HEK293T (cell line): ENCODE data around the gene ZNF804B.

Experiments
- CTCF ChIA-PET: fragments of 350-600 bp; formaldehyde crosslinking; extraction: SDS; loops from one replicate; lab custom pipeline; 2021; ENCODE audit warnings: antibody characterized with exemption, inconsistent platforms; lab: Yijun Ruan, JAX
- POLR2A ChIA-PET: fragments of 350-600 bp; formaldehyde crosslinking; extraction: SDS; loops from one replicate; lab custom pipeline; 2020; ENCODE audit warnings: antibody characterized with exemption, inconsistent platforms; lab: Yijun Ruan, JAX
- DNase-seq: peaks from one replicate; pipeline ENCODE4 v3.0.0; 2012; ENCODE audit warnings: mixed read lengths; ENCODE audit errors: extremely low spot score
- ARNT ChIP-seq: fragments of 450-650 bp; IDR thresholded peaks from 2 replicates; pipeline ENCODE4 v1.6.1; 2017; ENCODE audit warnings: mild to moderate bottlenecking
- BHLHE40 ChIP-seq: fragments of 450-650 bp; IDR thresholded peaks from 2 replicates; pipeline ENCODE4 v1.6.1; 2016; ENCODE audit warnings: mild to moderate bottlenecking, moderate library complexity, borderline replicate concordance
- CTBP1 ChIP-seq: fragments of 450-650 bp; IDR thresholded peaks from 2 replicates; pipeline ENCODE4 v1.6.1; 2016; ENCODE audit warnings: borderline replicate concordance
- ELF4 ChIP-seq: fragments of 450-650 bp; IDR thresholded peaks from 2 replicates; pipeline ENCODE4 v1.6.1; 2017; ENCODE audit warnings: antibody characterized with exemption
- FOXA1 ChIP-seq: fragments of 450-650 bp; IDR thresholded peaks from 2 replicates; pipeline ENCODE4 v1.6.1; 2016; ENCODE audit warnings: mild to moderate bottlenecking
- FOXK2 ChIP-seq: fragments of 450-650 bp; IDR thresholded peaks from 2 replicates; pipeline ENCODE4 v1.6.1; 2016; ENCODE audit warnings: mild to moderate bottlenecking
- FOXM1 ChIP-seq: fragments of 450-650 bp; IDR thresholded peaks from 2 replicates; pipeline ENCODE4 v1.6.1; 2017; ENCODE audit warnings: mild to moderate bottlenecking, borderline replicate concordance
- HDGF ChIP-seq: fragments of 450-650 bp; IDR thresholded peaks from 2 replicates; pipeline ENCODE4 v1.6.1; 2017; ENCODE audit warnings: antibody characterized with exemption, borderline replicate concordance
- L3MBTL2 ChIP-seq: fragments of 450-650 bp; conservative IDR thresholded peaks from 2 replicates; pipeline ENCODE4 v1.6.1; 2016; ENCODE audit warnings: mild to moderate bottlenecking
- LEF1 ChIP-seq: fragments of 450-650 bp; IDR thresholded peaks from 2 replicates; pipeline ENCODE4 v1.6.1; 2017; ENCODE audit warnings: mild to moderate bottlenecking, borderline replicate concordance
- NFRKB ChIP-seq: fragments of 450-650 bp; IDR thresholded peaks from 2 replicates; pipeline ENCODE4 v1.6.1; 2016; ENCODE audit warnings: mild to moderate bottlenecking, moderate library complexity
- SP1 ChIP-seq: fragments of 450-650 bp; IDR thresholded peaks from 2 replicates; pipeline ENCODE4 v1.6.1; 2017
- SUZ12 ChIP-seq: fragments of 450-650 bp; IDR thresholded peaks from 2 replicates; pipeline ENCODE4 v1.6.1; 2016; ENCODE audit warnings: mild to moderate bottlenecking
- TARDBP ChIP-seq: fragments of 450-650 bp; IDR thresholded peaks from 2 replicates; pipeline ENCODE4 v1.6.1; 2016
- ZNF384 ChIP-seq: fragments of 450-650 bp; IDR thresholded peaks from 2 replicates; pipeline ENCODE4 v1.6.1; 2016
- TF ChIP-seq, protein P1 (sequence below): fragments of 450-650 bp; IDR thresholded peaks from 2 replicates; pipeline ENCODE4 v1.6.1; 2016

Gene ZNF804B

DNA sequence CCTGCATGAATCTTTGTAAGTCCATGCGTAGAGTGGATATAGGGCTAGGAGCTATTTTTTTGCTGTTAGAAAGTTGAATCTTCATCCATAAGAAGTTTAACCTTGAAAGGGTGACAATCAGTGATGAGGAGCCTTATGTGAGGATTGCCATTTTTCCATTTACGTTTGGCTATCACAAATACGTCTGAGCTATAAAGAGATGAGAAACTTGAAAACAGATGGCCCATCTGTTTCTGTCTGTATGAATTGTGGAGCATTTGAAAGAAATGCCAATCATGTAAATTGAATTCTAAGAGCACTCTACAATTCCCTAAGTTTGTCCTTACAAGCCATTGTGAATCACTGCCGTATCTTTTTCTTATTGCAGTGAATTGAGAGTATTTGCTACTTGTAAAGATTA, 205.9 kb downstream of the ZNF804B start:
- CTCF ChIA-PET: no interaction called here
- POLR2A ChIA-PET: no interaction called here
- TF ChIP-seq FOXK2 (no peak), L3MBTL2 (no peak), FOXA1 (no peak), BHLHE40 (no peak), SUZ12 (no peak)
- TF ChIP-seq, protein P1, sequence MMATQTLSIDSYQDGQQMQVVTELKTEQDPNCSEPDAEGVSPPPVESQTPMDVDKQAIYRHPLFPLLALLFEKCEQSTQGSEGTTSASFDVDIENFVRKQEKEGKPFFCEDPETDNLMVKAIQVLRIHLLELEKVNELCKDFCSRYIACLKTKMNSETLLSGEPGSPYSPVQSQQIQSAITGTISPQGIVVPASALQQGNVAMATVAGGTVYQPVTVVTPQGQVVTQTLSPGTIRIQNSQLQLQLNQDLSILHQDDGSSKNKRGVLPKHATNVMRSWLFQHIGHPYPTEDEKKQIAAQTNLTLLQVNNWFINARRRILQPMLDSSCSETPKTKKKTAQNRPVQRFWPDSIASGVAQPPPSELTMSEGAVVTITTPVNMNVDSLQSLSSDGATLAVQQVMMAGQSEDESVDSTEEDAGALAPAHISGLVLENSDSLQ: no peak
- no peak for DNase-seq

DNA sequence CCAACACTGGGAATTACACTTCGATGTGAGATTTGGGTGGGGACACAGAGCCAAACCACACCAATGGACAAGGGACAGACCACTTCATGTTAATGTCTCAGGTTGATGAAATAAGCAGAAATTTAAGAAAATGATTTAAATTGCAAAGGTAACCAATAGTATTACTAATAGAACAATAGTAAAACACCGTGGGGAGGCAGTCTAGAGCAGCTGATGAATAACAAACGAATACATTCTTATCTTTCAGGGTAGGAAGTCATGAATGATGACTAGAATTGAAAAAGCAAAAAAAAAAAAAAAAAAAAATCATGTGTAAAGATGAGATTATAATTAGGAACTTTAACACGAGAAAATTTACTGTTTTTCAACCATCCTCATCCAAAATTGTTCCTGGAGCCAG, 207.9 kb downstream of the ZNF804B start:
- POLR2A ChIA-PET: no interaction called here
- CTCF ChIA-PET: no interaction called here
- TF ChIP-seq LEF1 (no peak), ARNT (no peak), ELF4 (no peak), BHLHE40 (no peak), FOXM1 (no peak), HDGF (no peak), FOXA1 (no peak), TARDBP (no peak), L3MBTL2 (no peak), NFRKB (no peak), SP1 (no peak), CTBP1 (no peak)
- DNase-seq: no peak

DNA sequence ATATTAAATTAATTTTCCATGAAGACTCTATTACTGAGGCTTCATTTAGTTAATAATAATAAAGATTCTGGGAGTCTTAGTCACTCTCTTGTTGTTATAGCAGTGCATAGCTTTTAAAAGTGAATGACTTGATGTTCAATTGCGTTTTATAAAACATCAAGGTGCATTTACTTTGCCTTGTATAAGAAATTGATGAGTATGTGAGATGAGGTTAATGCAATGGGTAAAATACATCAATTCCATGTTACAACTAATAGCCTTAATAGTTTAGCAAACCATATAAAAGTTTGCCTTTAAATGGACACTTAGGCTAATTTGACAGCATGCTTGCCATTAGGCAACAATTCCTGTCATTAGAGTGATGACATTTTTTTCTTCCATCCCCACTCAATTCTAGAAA, 209.7 kb downstream of the ZNF804B start:
- no peak for DNase-seq
- TF ChIP-seq FOXK2 (no peak), ELF4 (no peak), ARNT (no peak), TARDBP (no peak), SUZ12 (no peak), HDGF (no peak), L3MBTL2 (no peak), FOXA1 (no peak), CTBP1 (no peak)
- POLR2A ChIA-PET: no interaction called here
- CTCF ChIA-PET: no interaction called here

DNA sequence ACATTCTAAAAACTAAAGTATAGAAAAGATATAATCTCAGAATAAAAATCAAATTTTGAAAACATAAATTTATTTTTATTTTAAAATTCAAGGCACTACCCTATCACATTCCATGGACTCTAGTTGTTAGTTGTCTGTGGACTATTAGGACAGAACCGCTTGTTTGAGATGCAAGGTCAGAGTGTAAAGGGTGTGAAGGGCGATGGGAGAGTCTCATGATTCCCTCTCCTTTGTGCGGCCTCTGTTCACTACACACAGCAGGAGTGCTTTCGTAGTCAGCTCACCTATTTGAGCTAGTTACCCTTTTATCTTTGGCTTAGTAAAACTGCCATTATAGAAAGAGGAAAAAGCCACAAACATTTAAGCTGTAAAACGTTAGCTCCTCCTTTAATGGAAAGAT, 225.8 kb downstream of the ZNF804B start:
- TF ChIP-seq SUZ12 (no peak), ARNT (no peak), LEF1 (no peak), FOXA1 (no peak), FOXK2 (no peak)
- DNase-seq: no peak
- ChIA-PET POLR2A (no interaction called here), CTCF (no interaction called here)

DNA sequence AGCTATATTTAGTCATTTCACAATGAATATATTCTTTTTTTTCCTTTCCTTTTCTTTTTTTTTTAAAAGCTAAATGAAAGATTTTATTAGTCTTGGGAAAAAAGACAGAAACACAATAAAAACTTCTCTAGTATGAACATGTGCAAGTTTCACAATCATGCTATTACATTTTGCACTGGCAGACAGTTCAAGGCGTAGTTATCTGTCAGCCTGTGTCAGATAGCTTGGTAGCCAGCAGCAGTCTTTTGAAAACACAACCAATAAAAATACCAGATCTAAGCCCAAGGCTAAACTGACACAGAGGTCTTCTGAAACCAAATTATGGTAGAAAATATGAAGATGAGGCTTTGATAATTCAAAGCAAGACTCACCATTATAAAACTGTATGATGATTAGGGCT, 241.8 kb downstream of the ZNF804B start:
- CTCF ChIA-PET: no interaction called here
- POLR2A ChIA-PET: no interaction called here
- TF ChIP-seq FOXA1: no peak
- no peak for TF ChIP-seq CTBP1
- no peak for TF ChIP-seq L3MBTL2
- no peak for TF ChIP-seq SP1
- TF ChIP-seq, protein P1: no peak
- no peak for TF ChIP-seq FOXK2
- no peak for TF ChIP-seq NFRKB
- no peak for TF ChIP-seq HDGF
- no peak for DNase-seq

DNA sequence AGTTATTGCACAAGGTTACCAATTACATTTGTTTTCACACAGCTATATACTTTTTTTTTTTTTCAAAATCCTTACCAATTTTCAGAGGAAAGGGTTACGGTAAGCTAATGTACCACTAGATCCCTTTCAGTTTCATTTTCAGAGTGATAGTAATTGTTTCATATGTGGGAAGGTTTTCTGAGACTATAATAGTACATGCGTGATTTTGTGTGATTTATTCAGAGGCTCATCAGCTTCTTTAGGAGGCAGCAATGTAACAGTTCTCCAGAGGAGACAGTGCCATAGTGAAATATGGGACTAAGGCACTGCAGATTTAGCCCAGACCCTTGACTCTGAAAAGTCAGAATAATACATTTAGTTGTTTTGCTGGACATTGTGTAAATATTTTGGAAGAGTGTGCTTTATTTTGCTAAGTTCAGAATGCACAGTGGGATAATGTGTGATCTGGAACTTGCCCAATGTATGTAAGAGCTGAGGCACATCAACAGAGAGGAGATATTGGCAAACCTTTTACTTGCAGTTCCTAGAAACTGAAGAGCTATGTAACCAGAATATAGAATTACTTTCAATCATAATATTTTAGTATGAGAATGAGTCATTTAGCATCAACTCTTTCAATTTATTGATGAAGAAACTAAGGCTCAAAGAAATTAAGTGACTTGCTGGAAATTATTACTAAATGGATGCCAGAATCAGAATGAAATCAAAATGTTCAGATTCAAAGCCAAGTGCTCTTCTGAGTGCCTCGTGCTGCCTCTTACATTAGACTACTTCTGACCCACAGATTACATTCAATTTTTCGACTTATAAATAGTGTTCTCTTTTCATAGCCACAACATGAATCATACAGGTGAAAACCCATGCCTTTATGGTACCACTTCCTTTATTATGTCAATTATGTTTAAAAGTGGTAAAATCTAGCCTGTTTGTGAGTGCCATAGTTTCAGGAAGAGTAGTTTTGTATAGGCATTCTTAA, 243.8 kb downstream of the ZNF804B start:
- TF ChIP-seq HDGF (no peak), L3MBTL2 (no peak), TARDBP (no peak), LEF1 (no peak), ARNT (no peak), FOXA1 (no peak), SP1 (no peak), BHLHE40 (no peak), ELF4 (no peak), SUZ12 (no peak), NFRKB (no peak), FOXM1 (no peak), ZNF384 (no peak), FOXK2 (no peak), CTBP1 (no peak)
- TF ChIP-seq, protein P1: no peak
- ChIA-PET POLR2A (no interaction called here), CTCF (no interaction called here)
- no peak for DNase-seq

DNA sequence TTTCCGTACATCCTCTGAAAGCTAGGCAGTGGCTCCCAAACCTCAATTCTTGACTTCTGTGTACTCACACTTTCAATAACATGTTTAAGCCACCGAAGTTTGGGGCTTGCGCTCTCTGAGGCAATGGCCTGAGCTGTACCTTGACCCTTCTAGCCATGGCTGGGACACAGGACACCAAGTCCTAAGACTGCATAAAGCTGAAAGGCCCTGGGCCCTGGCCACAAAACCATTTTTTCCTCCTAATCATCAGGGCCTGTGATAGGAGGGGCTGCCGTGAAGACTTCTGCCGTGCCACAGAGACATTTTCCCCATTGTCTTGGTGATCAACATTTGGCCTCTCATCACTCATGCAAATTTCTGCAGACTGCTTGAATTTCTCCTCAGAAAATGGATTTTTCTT, 252.5 kb downstream of the ZNF804B start:
- DNase-seq: no peak
- ChIA-PET CTCF (no interaction called here), POLR2A (no interaction called here)
- no peak for TF ChIP-seq L3MBTL2
- TF ChIP-seq NFRKB: no peak
- TF ChIP-seq ZNF384: no peak
- no peak for TF ChIP-seq HDGF
- no peak for TF ChIP-seq LEF1
- no peak for TF ChIP-seq TARDBP
- TF ChIP-seq SP1: no peak
